SU-DHL-6 (cell line): ENCODE data around the gene AIG1.

Source experiments
- H2AFZ ChIP-seq: fragments of 200-600 bp; sonication (generic); 2 replicates; pipeline ENCODE4 v1.6.1; 2014; ENCODE audit warnings: low read depth, mild to moderate bottlenecking, moderate library complexity, mixed read lengths, antibody characterized with exemption, low read length; ENCODE audit not compliant: severe bottlenecking
- H3F3A ChIP-seq: fragments of 200-600 bp; shearing (Covaris generic); 2 replicates; pipeline ENCODE4 v1.6.0; 2016; ENCODE audit warnings: antibody characterized with exemption, mild to moderate bottlenecking; ENCODE audit not compliant: insufficient read depth
- H3K27ac ChIP-seq: fragments of 200-600 bp; sonication (generic); 2 replicates; pipeline ENCODE4 v1.5.1; 2016; ENCODE audit warnings: low read depth, mild to moderate bottlenecking, low read length, moderate library complexity, mixed read lengths
- H3K27me3 ChIP-seq: fragments of 200-600 bp; sonication (generic), shearing (Covaris generic); 2 replicates; pipeline ENCODE4 v1.6.0; 2014; ENCODE audit warnings: mild to moderate bottlenecking, low read length
- H3K36me3 ChIP-seq: fragments of 200-600 bp; sonication (generic); 2 replicates; pipeline ENCODE4 v1.6.1; 2014; ENCODE audit warnings: mild to moderate bottlenecking, low read length, mixed read lengths
- H3K4me2 ChIP-seq: fragments of 300-600, 200-600 bp; shearing (Covaris generic), sonication (generic); 2 replicates; pipeline ENCODE4 v1.6.0; 2014; ENCODE audit warnings: low read length, low read depth, mild to moderate bottlenecking; ENCODE audit not compliant: poor library complexity, severe bottlenecking
- H3K4me3 ChIP-seq: fragments of 200-600 bp; sonication (generic); 2 replicates; pipeline ENCODE4 v1.5.1; 2014; ENCODE audit warnings: antibody characterized with exemption, low read length, mild to moderate bottlenecking, mixed read lengths; ENCODE audit not compliant: insufficient read depth, poor library complexity, severe bottlenecking
- H3K79me2 ChIP-seq: fragments of 200-600 bp; sonication (generic); 2 replicates; pipeline ENCODE4 v1.6.1; 2014; ENCODE audit warnings: mild to moderate bottlenecking, low read length, moderate library complexity; ENCODE audit not compliant: insufficient read depth
- H3K9ac ChIP-seq: fragments of 200-600 bp; sonication (generic); 2 replicates; pipeline ENCODE4 v1.7.0; 2014; ENCODE audit warnings: mild to moderate bottlenecking, low read length
- H3K9me2 ChIP-seq: fragments of 200-600 bp; sonication (generic); replicated peaks from 2 replicates; pipeline ENCODE4 v1.6.1; 2014; ENCODE audit warnings: low read length; ENCODE audit not compliant: insufficient read depth
- H3K9me3 ChIP-seq: fragments of 200-600 bp; sonication (generic); 2 replicates; pipeline ENCODE4 v1.6.1; 2014; ENCODE audit warnings: low read length, mixed read lengths; ENCODE audit not compliant: insufficient read depth
- H4K20me1 ChIP-seq: fragments of 200-600 bp; sonication (generic); 2 replicates; pipeline ENCODE4 v1.6.1; 2014; ENCODE audit warnings: low read depth, mild to moderate bottlenecking, antibody characterized with exemption, low read length, moderate library complexity, mixed read lengths
- EZH2phosphoT487 ChIP-seq: fragments of 200-600 bp; sonication (generic), shearing (Covaris generic); conservative IDR thresholded peaks from 2 replicates; pipeline ENCODE4 v1.6.1; 2018; ENCODE audit warnings: mild to moderate bottlenecking, antibody characterized with exemption, low read length, moderate library complexity, mixed read lengths
- TF ChIP-seq, protein P1 (sequence below): fragments of 200-600 bp; sonication (generic); IDR thresholded peaks from one replicate; pipeline ENCODE4 v1.5.1; 2017; ENCODE audit warnings: antibody characterized with exemption, mild to moderate bottlenecking, low read length, moderate library complexity; ENCODE audit not compliant: insufficient read depth, poor library complexity, severe bottlenecking

AIG1 gene

DNA sequence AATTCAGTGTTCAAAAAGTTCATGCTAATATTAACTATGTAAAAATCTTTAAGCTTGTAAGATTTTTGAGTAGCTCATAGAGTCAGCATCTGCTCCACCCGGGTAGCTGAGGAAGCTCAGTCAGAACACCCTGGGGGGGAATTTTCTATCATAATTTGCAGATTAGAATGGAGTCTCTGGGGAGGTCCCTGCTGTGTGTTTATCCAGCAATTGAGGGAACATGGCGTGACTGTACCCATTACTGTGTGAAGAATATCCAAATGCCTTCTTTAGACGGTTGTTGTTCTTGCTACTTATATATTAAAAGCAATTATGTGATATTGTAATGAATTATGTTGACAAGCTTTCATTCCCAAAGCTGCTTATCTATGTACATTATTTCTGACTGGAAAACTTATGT lies 64.8 kb downstream of the AIG1 start:
- Histone ChIP-seq H4K20me1 (no peaks in the 10 kb centered on the region), H3K9ac (no peak overlapping the region), H3K9me3 (no peaks in the 10 kb centered on the region; the same call in 1 of the 2 replicates), H2AFZ (no peak overlapping the region), H3K36me3 (no peaks in the 10 kb centered on the region), H3K27me3 (no peaks in the 10 kb centered on the region), H3K79me2 (no peaks in the 10 kb centered on the region), H3K27ac (no peak overlapping the region), H3F3A (no peaks in the 10 kb centered on the region), H3K4me3 (no peak overlapping the region), H3K4me2 (no peak overlapping the region), H3K9me2 (no peaks in the 10 kb centered on the region)
- no peak for TF ChIP-seq EZH2phosphoT487
- TF ChIP-seq, protein P1, sequence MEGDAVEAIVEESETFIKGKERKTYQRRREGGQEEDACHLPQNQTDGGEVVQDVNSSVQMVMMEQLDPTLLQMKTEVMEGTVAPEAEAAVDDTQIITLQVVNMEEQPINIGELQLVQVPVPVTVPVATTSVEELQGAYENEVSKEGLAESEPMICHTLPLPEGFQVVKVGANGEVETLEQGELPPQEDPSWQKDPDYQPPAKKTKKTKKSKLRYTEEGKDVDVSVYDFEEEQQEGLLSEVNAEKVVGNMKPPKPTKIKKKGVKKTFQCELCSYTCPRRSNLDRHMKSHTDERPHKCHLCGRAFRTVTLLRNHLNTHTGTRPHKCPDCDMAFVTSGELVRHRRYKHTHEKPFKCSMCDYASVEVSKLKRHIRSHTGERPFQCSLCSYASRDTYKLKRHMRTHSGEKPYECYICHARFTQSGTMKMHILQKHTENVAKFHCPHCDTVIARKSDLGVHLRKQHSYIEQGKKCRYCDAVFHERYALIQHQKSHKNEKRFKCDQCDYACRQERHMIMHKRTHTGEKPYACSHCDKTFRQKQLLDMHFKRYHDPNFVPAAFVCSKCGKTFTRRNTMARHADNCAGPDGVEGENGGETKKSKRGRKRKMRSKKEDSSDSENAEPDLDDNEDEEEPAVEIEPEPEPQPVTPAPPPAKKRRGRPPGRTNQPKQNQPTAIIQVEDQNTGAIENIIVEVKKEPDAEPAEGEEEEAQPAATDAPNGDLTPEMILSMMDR: no peak

DNA sequence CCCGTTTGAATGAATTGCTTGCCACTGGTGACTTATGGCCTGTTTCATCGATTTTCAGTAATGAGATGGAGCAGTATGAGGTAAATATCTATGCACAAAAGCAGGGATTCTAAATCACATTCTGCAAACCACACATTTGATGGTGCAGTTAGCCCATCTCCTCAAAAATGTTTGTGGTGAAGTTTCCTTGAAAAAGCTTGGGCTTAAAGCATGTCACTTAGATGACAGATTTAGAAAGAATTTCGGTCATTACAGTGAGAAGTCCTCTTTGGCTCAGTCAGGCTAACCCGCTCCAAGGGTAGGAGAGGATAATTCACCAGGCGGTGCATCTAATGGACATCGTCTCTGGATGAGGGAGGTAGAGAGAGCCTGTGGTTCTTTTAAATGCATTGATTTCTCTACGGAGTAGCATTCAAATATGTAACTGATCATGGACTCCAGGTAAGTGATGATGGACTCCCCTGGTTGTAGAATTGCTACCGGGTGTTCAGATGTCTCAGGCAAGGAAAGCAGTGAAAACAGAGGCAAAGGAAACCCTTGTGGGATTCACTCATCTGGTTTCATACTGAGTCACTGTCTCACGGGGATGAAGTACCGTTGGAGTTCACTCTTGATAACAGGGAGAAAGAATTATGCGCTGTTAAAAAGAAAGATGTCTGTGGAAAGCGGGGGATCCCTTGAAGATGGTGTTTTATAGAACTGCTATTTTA lies 65.3 kb downstream of the AIG1 start:
- Histone ChIP-seq H2AFZ (no peak overlapping the region), H3K79me2 (no peaks in the 10 kb centered on the region), H3K9me2 (no peaks in the 10 kb centered on the region), H3K4me2 (no peak overlapping the region), H3F3A (no peaks in the 10 kb centered on the region), H3K4me3 (no peak overlapping the region), H3K9ac (no peak overlapping the region), H3K9me3 (no peaks in the 10 kb centered on the region; the same call in 1 of the 2 replicates), H3K27me3 (no peaks in the 10 kb centered on the region), H3K27ac (no peak overlapping the region), H4K20me1 (no peaks in the 10 kb centered on the region), H3K36me3 (no peaks in the 10 kb centered on the region)
- TF ChIP-seq EZH2phosphoT487: no peak
- TF ChIP-seq, protein P1: no peak

DNA sequence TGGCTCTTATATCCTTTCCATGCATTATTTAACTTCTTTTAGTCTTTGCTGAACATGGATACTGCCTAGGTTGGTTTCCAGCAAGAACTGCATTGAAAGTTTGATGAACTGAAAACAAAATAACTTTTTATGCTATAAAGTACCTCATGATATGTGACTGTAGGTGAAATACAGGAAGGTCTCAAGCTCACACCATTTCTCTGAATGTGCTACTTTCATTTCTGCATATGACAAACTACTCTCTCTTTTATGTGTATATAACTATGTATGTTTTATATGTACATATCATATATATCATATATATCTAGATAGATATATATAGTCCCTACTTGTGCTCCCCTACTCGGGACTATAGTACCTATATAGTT lies 65.9 kb downstream of the AIG1 start:
- Histone ChIP-seq H2AFZ (no peak overlapping the region), H3K4me2 (no peak overlapping the region), H3K9ac (no peak overlapping the region), H3K4me3 (no peak overlapping the region), H4K20me1 (no peaks in the 10 kb centered on the region), H3K9me2 (no peaks in the 10 kb centered on the region), H3K27ac (no peak overlapping the region), H3K9me3 (no peaks in the 10 kb centered on the region), H3F3A (no peaks in the 10 kb centered on the region), H3K36me3 (no peaks in the 10 kb centered on the region), H3K79me2 (no peaks in the 10 kb centered on the region), H3K27me3 (no peaks in the 10 kb centered on the region)
- TF ChIP-seq EZH2phosphoT487: no peak
- TF ChIP-seq, protein P1: no peak
